ENCODE results near the gene ADCY3. TPM values are rescaled to one million over a fixed set of nuclear protein-coding genes. Genes with fewer than 3 reads are reported as not detected.

The ADCY3 gene
- total and polyA plus RNA-seq, 10 of the 15 experiments (the other 5 are each of a cell fraction or from before 2014, with no cell fraction given) = 2.8 to 102 (median 50.4) TPM

DNA sequence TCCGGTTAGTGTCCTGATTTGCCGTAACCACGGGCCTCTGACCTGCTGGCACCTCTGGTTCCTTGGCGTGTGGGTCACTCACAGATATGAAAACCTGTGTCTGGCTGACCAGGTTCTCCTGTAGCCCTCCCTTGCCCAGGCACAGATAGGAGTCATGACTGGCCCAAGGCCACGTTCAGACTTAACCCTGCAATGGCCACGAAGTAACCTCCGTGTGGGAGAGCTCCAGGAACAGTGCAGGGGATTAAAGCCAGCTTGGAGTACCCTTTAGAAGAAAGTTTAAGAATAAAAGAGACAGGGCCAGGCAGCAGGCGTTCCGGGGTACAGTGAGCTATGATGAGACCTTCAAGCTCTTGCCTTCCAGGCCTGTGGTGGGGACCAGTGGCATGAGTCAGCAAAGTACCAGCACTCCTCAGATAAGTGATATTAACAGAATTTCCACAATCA, 101.3 kb downstream of the ADCY3 start (continued):
- TF ChIP-seq IRF4 (IDR thresholded peaks at IDR 0.05; ENCODE audit: low read depth, low read length) (no peak), SP1 (IDR thresholded peaks at IDR 0.05; ENCODE audit: low read depth, low read length) (no peak), RCOR1 (conservative IDR thresholded peaks at IDR 0.05; ENCODE audit: low read depth, low read length) (no peak)

DNA sequence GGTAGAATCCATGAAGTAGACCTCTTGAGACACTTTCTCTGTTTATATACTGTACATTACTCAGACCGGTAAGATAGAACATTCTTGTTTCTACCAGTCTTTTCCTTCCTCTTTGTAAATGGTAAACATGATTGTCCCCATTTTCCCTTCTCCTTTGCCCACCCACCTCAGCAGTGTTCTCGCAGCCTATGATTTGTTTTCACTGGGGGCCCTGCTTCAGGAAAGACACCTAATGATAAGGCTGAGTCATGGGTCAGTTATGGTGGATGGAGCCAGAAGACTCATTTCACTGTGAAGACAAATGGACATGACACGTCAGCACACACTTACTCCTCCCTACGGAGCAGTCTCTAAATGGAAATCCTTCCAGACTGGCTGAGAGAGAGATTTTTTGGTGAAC, 103.2 kb downstream of the ADCY3 start:
- no TSS peak for BruUV-seq (replicated peaks)

More for the DNA sequence above, 103.2 kb downstream of the ADCY3 start:
- FAIRE-seq = no peak
- H3K9ac ChIP-seq (ENCODE audit: control insufficient read depth, insufficient read depth, low read length) = no peak overlapping the region
- ChIA-PET SMC1A (ENCODE audit: uncharacterized antibody, unreplicated experiment) (no interaction called here), RAD21 (ENCODE audit: unreplicated experiment) (no interaction called here), CTCF (interaction anchor here (0.8 kb wide), 1 partner anchor 404 kb away, joined by 3 read pairs; no protein-coding TSS in a partner anchor), POLR2A (no interaction called here)
- TF ChIP-seq NRF1 (conservative IDR thresholded peaks at IDR 0.05; ENCODE audit: low read depth, low read length) (no peak), CBX5 (IDR thresholded peaks at IDR 0.05; ENCODE audit: low read depth) (no peak), IKZF1 (conservative IDR thresholded peaks at IDR 0.05) (no peak), EZH2 (IDR thresholded peaks at IDR 0.05; ENCODE audit: borderline replicate concordance, control insufficient read depth, low read depth, low read length) (no peak), LARP7 (IDR thresholded peaks at IDR 0.05) (no peak), RCOR1 (conservative IDR thresholded peaks at IDR 0.05; ENCODE audit: low read depth, low read length) (no peak), MTA2 (IDR thresholded peaks at IDR 0.05; ENCODE audit: low read depth) (no peak)
- TF ChIP-seq, protein P1, sequence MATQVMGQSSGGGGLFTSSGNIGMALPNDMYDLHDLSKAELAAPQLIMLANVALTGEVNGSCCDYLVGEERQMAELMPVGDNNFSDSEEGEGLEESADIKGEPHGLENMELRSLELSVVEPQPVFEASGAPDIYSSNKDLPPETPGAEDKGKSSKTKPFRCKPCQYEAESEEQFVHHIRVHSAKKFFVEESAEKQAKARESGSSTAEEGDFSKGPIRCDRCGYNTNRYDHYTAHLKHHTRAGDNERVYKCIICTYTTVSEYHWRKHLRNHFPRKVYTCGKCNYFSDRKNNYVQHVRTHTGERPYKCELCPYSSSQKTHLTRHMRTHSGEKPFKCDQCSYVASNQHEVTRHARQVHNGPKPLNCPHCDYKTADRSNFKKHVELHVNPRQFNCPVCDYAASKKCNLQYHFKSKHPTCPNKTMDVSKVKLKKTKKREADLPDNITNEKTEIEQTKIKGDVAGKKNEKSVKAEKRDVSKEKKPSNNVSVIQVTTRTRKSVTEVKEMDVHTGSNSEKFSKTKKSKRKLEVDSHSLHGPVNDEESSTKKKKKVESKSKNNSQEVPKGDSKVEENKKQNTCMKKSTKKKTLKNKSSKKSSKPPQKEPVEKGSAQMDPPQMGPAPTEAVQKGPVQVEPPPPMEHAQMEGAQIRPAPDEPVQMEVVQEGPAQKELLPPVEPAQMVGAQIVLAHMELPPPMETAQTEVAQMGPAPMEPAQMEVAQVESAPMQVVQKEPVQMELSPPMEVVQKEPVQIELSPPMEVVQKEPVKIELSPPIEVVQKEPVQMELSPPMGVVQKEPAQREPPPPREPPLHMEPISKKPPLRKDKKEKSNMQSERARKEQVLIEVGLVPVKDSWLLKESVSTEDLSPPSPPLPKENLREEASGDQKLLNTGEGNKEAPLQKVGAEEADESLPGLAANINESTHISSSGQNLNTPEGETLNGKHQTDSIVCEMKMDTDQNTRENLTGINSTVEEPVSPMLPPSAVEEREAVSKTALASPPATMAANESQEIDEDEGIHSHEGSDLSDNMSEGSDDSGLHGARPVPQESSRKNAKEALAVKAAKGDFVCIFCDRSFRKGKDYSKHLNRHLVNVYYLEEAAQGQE (IDR thresholded peaks at IDR 0.05; ENCODE audit: low read depth, low read length) = no peak
- no peaks in the 10 kb centered on the region for H3K4me1 ChIP-seq (ENCODE audit: control insufficient read depth, insufficient read depth, low read length)
- H4K20me1 ChIP-seq (ENCODE audit: control insufficient read depth, insufficient read depth) = no peaks in the 10 kb centered on the region
- H3K27me3 ChIP-seq (replicated peaks in 1 of 2; ENCODE audit: control insufficient read depth in 2 of 2, insufficient read depth in 2 of 2, low read length in 1 of 2) = no peaks in the 10 kb centered on the region
- H3K27ac ChIP-seq (ENCODE audit: control insufficient read depth, insufficient read depth) = no peak overlapping the region
- ATAC-seq = no peak
- DNase-seq (ENCODE audit: low read depth, low spot score) = no peak
- 95% methylated on average over 4 of the region's 4 CpGs for WGBS (ENCODE audit: insufficient coverage, insufficient replicate concordance, low lambda C conversion rate, missing lambda C conversion rate)
- H3K9me3 ChIP-seq (replicated peaks; ENCODE audit: control insufficient read depth, insufficient read depth, low read length) = no peaks in the 10 kb centered on the region
- peaks cover 34 to 37% of the 10 kb centered on the region in 2 experiments for H3K36me3 ChIP-seq (ENCODE audit: control insufficient read depth in 2 of 2, insufficient read depth in 2 of 2, low read length in 1 of 2)
- in situ Hi-C loops (cut with MboI) (no loop called here), intact Hi-C loops (cut with micrococcal nuclease; ENCODE audit: unreplicated experiment) (no loop called here)
- H3K4me2 ChIP-seq (ENCODE audit: control insufficient read depth, insufficient read depth) = no peak overlapping the region
- peaks cover 3% of the 10 kb centered on the region for H3K79me2 ChIP-seq (ENCODE audit: control insufficient read depth, insufficient read depth, low read length)
- H3K4me3 ChIP-seq = no peak overlapping the region
- no peak overlapping the region for H2AFZ ChIP-seq (ENCODE audit: control insufficient read depth, low read depth, low read length)
